Neural progenitor cell (in vitro differentiated cells): Measurements from ENCODE around the gene CWC22. TPM values are rescaled to one million over a fixed set of nuclear protein-coding genes. Genes with fewer than 3 reads are reported as not detected.
"Not testable (repeated sequence)": the region's sequence is repeated elsewhere in the genome, so short reads cannot be mapped to it uniquely, and the experiment has no call there.

Experiments
- DNase-seq: peaks from one replicate; pipeline ENCODE4 v3.0.0-alpha.2; 2016; ENCODE audit warnings: low spot score
- H2AFZ ChIP-seq: fragments of 200-600 bp; sonication (generic); replicated peaks from 2 replicates; pipeline ENCODE4 v1.6.1; 2016; ENCODE audit warnings: antibody characterized with exemption
- H3F3A ChIP-seq: fragments of 200-600 bp; sonication (generic); 2 replicates; pipeline ENCODE4 v1.6.1; 2016; ENCODE audit warnings: antibody characterized with exemption, low read depth
- H3K27ac ChIP-seq: fragments of 200-600 bp; sonication (generic); 2 replicates; pipeline ENCODE4 v1.5.1; 2016; ENCODE audit warnings: mild to moderate bottlenecking
- H3K27me3 ChIP-seq: fragments of 200-600 bp; sonication (generic); 2 replicates; pipeline ENCODE4 v1.6.1; 2016; ENCODE audit warnings: mild to moderate bottlenecking, moderate library complexity
- H3K36me3 ChIP-seq: fragments of 200-600 bp; sonication (generic); 2 replicates; pipeline ENCODE4 v1.5.1; 2016
- H3K4me1 ChIP-seq: fragments of 200-600 bp; sonication (generic); 2 replicates; pipeline ENCODE4 v1.6.1; 2016; ENCODE audit warnings: mixed run types
- H3K4me2 ChIP-seq: fragments of 200-600 bp; sonication (generic); 2 replicates; pipeline ENCODE4 v1.6.1; 2016
- H3K4me3 ChIP-seq: fragments of 200-600 bp; sonication (generic); 2 replicates; pipeline ENCODE4 v1.5.1; 2016
- H3K79me2 ChIP-seq: fragments of 200-600 bp; sonication (generic); 2 replicates; pipeline ENCODE4 v1.6.1; 2016; ENCODE audit warnings: low read depth
- H3K9ac ChIP-seq: fragments of 200-600 bp; sonication (generic); 2 replicates; pipeline ENCODE4 v1.6.1; 2016
- H3K9me3 ChIP-seq: fragments of 200-600 bp; sonication (generic); 2 replicates; pipeline ENCODE4 v1.5.1; 2016; ENCODE audit warnings: low read depth
- H4K20me1 ChIP-seq: fragments of 200-600 bp; sonication (generic); 2 replicates; pipeline ENCODE4 v1.6.1; 2016; ENCODE audit warnings: low read depth
- H3K27ac Mint-ChIP-seq: 3 replicates; pipeline ENCODE4 v1.8.0; 2021; ENCODE audit warnings: mixed read lengths
- H3K27me3 Mint-ChIP-seq: 2 replicates; pipeline ENCODE4 v1.8.0; 2022; ENCODE audit warnings: low read depth, mild to moderate bottlenecking, inconsistent platforms, moderate library complexity, mixed read lengths; ENCODE audit not compliant: insufficient read depth
- H3K36me3 Mint-ChIP-seq: 3 replicates; pipeline ENCODE4 v1.8.0; 2021; ENCODE audit warnings: mixed read lengths
- H3K4me1 Mint-ChIP-seq: 3 replicates; pipeline ENCODE4 v1.8.0; 2021; ENCODE audit warnings: mixed read lengths
- H3K4me3 Mint-ChIP-seq: 3 replicates; pipeline ENCODE4 v1.8.0; 2021; ENCODE audit warnings: mild to moderate bottlenecking, moderate library complexity, mixed read lengths
- H3K9me3 Mint-ChIP-seq: 3 replicates; pipeline ENCODE4 v1.8.0; 2020; ENCODE audit warnings: mixed read lengths
- EZH2 ChIP-seq: fragments of 200-600 bp; sonication (generic); IDR thresholded peaks from 2 replicates; pipeline ENCODE4 v1.6.1; 2017; ENCODE audit warnings: antibody characterized with exemption, mild to moderate bottlenecking, moderate library complexity
- EZH2phosphoT487 ChIP-seq: fragments of 200-600 bp; sonication (generic); IDR thresholded peaks from 2 replicates; pipeline ENCODE4 v1.6.1; 2017; ENCODE audit warnings: antibody characterized with exemption
- total RNA-seq: library from RNA; depleted of rRNA; stranded (reverse); fragments of >200 nt; gene quantifications from 2 replicates; pipeline ENCODE4 v1.2.3, GENCODE V29; 2015; ENCODE audit warnings: low replicate concordance
- TF ChIP-seq, protein P1 (sequence below): fragments of 200-600 bp; sonication (generic); IDR thresholded peaks from 2 replicates; pipeline ENCODE4 v1.5.1; 2017; ENCODE audit warnings: antibody characterized with exemption, mild to moderate bottlenecking

The CWC22 gene
- total RNA-seq, 1 donor from 2014 or later: 60.2 TPM

DNA sequence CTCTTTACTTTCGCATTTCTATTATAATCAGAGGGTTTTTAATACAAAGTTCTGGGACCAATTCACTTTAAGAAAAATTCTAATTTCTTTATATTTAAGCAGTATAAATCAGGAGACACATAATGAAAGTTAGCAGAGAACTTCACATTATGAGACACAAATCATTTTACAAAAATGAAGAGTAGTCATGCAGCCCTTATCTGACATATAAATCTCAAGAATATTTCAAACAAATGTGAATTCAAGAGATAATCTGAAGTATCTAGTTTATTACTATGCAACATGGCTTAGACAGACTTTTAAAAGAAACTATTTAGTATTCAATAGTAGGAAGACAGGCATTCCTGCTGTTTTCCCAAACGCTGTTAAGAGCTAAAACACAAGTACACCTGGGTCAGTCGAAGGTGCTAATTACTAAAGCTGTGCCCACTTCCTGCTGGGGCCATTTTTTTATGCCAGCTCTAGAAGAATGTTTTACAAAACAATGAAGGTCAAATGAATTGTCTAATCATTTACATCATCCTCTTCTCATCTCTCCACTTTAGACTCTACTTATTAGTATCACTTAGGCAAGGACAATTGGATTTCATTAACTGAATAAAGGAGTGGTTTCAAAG is 40.2 kb downstream of the CWC22 start:
- H3K27ac Mint-ChIP-seq: no peak overlapping the region
- H3K4me3 ChIP-seq: no peak overlapping the region
- H3K27me3 ChIP-seq: no peaks in the 10 kb centered on the region
- H3K36me3 ChIP-seq: peaks cover 49% of the 10 kb centered on the region
- H3F3A ChIP-seq: peaks cover 2% of the 10 kb centered on the region
- peaks cover 32% of the 10 kb centered on the region for H3K36me3 Mint-ChIP-seq
- H3K9me3 Mint-ChIP-seq: no peaks in the 10 kb centered on the region
- no peaks in the 10 kb centered on the region for H4K20me1 ChIP-seq
- H3K79me2 ChIP-seq: no peaks in the 10 kb centered on the region
- no peak overlapping the region for H3K9ac ChIP-seq
- H3K4me2 ChIP-seq: peak overlapping the region; percentile 38
- peaks cover 12% of the 10 kb centered on the region for H3K4me1 ChIP-seq
- H3K27ac ChIP-seq: peak overlapping the region; percentile 42
- no peak overlapping the region for H2AFZ ChIP-seq
- no peaks in the 10 kb centered on the region for H3K9me3 ChIP-seq
- no peak for TF ChIP-seq EZH2phosphoT487
- TF ChIP-seq EZH2: no peak
- TF ChIP-seq, protein P1, sequence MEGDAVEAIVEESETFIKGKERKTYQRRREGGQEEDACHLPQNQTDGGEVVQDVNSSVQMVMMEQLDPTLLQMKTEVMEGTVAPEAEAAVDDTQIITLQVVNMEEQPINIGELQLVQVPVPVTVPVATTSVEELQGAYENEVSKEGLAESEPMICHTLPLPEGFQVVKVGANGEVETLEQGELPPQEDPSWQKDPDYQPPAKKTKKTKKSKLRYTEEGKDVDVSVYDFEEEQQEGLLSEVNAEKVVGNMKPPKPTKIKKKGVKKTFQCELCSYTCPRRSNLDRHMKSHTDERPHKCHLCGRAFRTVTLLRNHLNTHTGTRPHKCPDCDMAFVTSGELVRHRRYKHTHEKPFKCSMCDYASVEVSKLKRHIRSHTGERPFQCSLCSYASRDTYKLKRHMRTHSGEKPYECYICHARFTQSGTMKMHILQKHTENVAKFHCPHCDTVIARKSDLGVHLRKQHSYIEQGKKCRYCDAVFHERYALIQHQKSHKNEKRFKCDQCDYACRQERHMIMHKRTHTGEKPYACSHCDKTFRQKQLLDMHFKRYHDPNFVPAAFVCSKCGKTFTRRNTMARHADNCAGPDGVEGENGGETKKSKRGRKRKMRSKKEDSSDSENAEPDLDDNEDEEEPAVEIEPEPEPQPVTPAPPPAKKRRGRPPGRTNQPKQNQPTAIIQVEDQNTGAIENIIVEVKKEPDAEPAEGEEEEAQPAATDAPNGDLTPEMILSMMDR: no peak
- H3K27me3 Mint-ChIP-seq: no peaks in the 10 kb centered on the region
- no peak for DNase-seq
- H3K4me1 Mint-ChIP-seq: no peaks in the 10 kb centered on the region
- no peak overlapping the region for H3K4me3 Mint-ChIP-seq

DNA sequence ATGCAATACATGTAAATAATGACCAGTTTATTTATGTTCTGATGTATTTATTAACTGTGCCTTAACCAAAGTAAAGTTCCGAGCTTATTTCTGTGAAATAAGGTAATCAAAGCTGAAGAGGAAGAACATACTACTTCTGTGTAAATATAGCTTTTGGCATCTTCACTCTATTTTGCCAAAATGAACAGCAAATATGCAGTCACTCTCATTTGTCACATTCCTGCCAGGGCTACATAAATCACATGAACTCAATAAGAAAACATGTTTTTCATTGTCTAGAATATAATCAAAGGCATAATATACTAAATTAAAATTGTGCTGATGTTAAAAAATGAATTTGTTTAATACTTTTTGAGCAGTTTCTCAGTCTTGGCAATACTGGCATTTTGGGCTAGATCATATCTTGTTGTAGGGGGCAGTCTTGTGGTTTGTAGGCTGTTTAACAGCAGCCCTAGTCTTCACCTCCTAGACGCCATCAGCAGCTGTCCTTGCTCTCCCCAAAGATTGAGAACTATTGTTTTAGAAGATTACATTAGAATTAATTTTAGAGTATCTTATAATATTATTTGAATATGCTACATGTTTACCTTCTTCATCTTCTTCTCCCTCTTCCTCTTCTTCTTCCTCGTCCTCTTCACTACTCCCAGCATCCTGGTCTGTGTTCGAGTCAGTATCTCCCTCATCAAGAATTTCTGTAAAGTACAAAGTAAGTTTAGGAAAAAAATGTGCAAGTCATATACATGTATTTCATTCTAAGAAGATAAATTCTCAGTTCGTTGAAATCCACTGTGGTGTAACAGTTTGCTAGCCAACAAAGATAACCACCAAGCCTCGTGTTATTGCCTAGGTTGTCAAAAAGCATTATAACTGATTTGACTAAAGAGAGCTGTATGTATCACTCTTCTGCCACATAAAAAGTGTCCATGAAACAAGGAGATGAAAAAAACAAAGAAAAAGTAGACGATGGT is 41.5 kb downstream of the CWC22 start:
- Histone ChIP-seq H3K36me3 (peaks cover 49% of the 10 kb centered on the region), H3K4me1 (peaks cover 12% of the 10 kb centered on the region), H3K4me3 (no peak overlapping the region), H3K27ac (no peak overlapping the region), H3K27me3 (no peaks in the 10 kb centered on the region), H3K9me3 (no peaks in the 10 kb centered on the region), H3K79me2 (no peaks in the 10 kb centered on the region), H2AFZ (no peak overlapping the region), H4K20me1 (no peaks in the 10 kb centered on the region), H3K4me2 (no peak overlapping the region), H3F3A (no peaks in the 10 kb centered on the region), H3K9ac (no peak overlapping the region)
- no peak overlapping the region for H3K27ac Mint-ChIP-seq
- DNase-seq: no peak
- H3K27me3 Mint-ChIP-seq: no peaks in the 10 kb centered on the region
- no peak for TF ChIP-seq EZH2
- TF ChIP-seq EZH2phosphoT487: no peak
- TF ChIP-seq, protein P1: no peak
- no peak overlapping the region for H3K4me3 Mint-ChIP-seq
- H3K9me3 Mint-ChIP-seq: no peaks in the 10 kb centered on the region
- peaks cover 31% of the 10 kb centered on the region for H3K36me3 Mint-ChIP-seq
- H3K4me1 Mint-ChIP-seq: no peaks in the 10 kb centered on the region

DNA sequence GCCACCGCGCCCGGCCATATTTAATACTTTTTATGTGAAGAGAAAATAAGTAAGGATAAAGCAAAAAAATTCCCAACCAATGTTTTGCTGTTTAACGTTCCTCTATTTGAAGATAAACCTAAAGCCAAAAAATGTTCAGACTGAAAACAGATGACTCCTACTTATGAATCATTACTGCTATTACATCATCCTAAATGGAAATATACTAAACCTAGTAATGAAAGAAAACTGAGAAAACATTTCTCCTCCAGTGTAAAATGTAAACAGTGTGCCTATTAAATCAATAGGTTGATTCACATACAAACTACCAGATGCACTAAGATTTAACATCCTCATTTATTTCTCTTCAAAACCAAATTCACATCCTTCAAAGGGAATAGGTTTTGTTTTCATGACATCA is 43.5 kb downstream of the CWC22 start:
- Histone ChIP-seq H3K27me3 (no peaks in the 10 kb centered on the region), H2AFZ (no peak overlapping the region), H3K4me3 (no peak overlapping the region), H4K20me1 (no peaks in the 10 kb centered on the region), H3K4me2 (no peak overlapping the region), H3K9me3 (no peaks in the 10 kb centered on the region), H3K9ac (no peak overlapping the region), H3K79me2 (no peaks in the 10 kb centered on the region), H3K27ac (peak overlapping the region; percentile 1), H3K36me3 (peaks cover 31% of the 10 kb centered on the region), H3K4me1 (peaks cover 12% of the 10 kb centered on the region), H3F3A (peaks cover 6% of the 10 kb centered on the region)
- no peak for DNase-seq
- Mint-ChIP-seq H3K4me1 (no peaks in the 10 kb centered on the region), H3K27ac (no peak overlapping the region), H3K9me3 (no peaks in the 10 kb centered on the region), H3K36me3 (peaks cover 19% of the 10 kb centered on the region), H3K4me3 (no peak overlapping the region), H3K27me3 (no peaks in the 10 kb centered on the region)
- TF ChIP-seq EZH2phosphoT487 (no peak), EZH2 (no peak)
- TF ChIP-seq, protein P1: no peak

DNA sequence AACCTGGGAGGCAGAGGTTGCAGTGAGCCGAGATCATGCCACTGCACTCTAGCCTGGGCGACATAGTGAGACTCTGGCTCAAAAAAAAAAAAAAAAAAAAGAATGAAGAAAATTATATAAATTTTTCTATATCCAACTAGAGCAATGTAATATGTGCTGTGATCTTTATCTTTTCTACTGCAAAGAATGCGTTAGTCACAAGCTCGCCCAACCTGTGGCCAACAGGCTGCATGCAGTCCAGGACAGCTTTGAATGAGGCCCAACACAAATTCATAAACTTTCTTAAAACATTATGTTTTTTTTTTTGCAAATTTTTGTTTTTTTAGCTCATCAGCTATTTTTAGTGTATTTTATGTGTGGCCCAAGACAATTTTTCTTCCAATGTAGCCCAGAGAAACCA is 48.8 kb downstream of the CWC22 start:
- H3K9me3 Mint-ChIP-seq, H3K27ac ChIP-seq: not testable (repeated sequence)
- H3K36me3 ChIP-seq: peaks cover 31% of the 10 kb centered on the region

More for the DNA sequence above, 48.8 kb downstream of the CWC22 start:
- H3K9ac ChIP-seq, H3K4me1 Mint-ChIP-seq, H3K79me2 ChIP-seq, H3K4me2 ChIP-seq, H3K4me1 ChIP-seq, H3F3A ChIP-seq, H2AFZ ChIP-seq, H3K27me3 Mint-ChIP-seq, H4K20me1 ChIP-seq, H3K27ac Mint-ChIP-seq, H3K36me3 Mint-ChIP-seq, H3K27me3 ChIP-seq, DNase-seq, H3K4me3 Mint-ChIP-seq, H3K4me3 ChIP-seq, H3K9me3 ChIP-seq: not testable (repeated sequence)
